ENCODE results near the gene VWA2.

GRCh38 chr10:114291516-114291915 is 52.5 kb downstream of the VWA2 start:
- TF ChIP-seq CTCF (conservative IDR thresholded peaks at IDR 0.05) (no peak), ZFX (IDR thresholded peaks at IDR 0.05) (no peak)

Data from C4-2B (cell line).